Parathyroid adenoma (tissue), 2 donors: Measurements from ENCODE around the gene RFTN1.

Experiments used
- H2AFZ ChIP-seq: fragments of 300-600 bp; sonication (generic); one replicate; pipeline ENCODE4 v1.7.0; 2017; ENCODE audit warnings: antibody characterized with exemption, mild to moderate bottlenecking
- H3K27ac ChIP-seq: fragments of 300-600 bp; sonication (generic); one replicate; pipeline ENCODE4 v1.7.0; 2017
- H3K27me3 ChIP-seq: fragments of 300-600 bp; sonication (generic); one replicate; pipeline ENCODE4 v1.7.0; 2017; ENCODE audit warnings: low read length; ENCODE audit not compliant: control insufficient read depth, insufficient read depth
- H3K36me3 ChIP-seq: fragments of 300-600 bp; sonication (generic); one replicate; pipeline ENCODE4 v1.7.0; 2017; ENCODE audit warnings: low read length; ENCODE audit not compliant: control insufficient read depth, insufficient read depth
- H3K4me1 ChIP-seq: fragments of 300-600 bp; sonication (generic); one replicate; pipeline ENCODE4 v1.7.0; 2017; ENCODE audit warnings: control low read depth
- H3K4me2 ChIP-seq: fragments of 300-600 bp; sonication (generic); one replicate; pipeline ENCODE4 v1.7.0; 2017; ENCODE audit warnings: low read length
- H3K4me3 ChIP-seq: fragments of 300-600 bp; sonication (generic); one replicate; pipeline ENCODE4 v1.7.0; 2017; ENCODE audit warnings: low read depth, low read length
- H3K79me2 ChIP-seq: fragments of 300-600 bp; sonication (generic); one replicate; pipeline ENCODE4 v1.7.0; 2017; ENCODE audit warnings: control low read depth
- H3K9ac ChIP-seq: fragments of 300-600 bp; sonication (generic); one replicate; pipeline ENCODE4 v1.7.0; 2017; ENCODE audit warnings: mild to moderate bottlenecking
- H3K9me3 ChIP-seq: fragments of 300-600 bp; sonication (generic); one replicate; pipeline ENCODE4 v1.7.0; 2017; ENCODE audit warnings: low read length; ENCODE audit not compliant: control insufficient read depth
- CTCF ChIP-seq: fragments of 300-600 bp; sonication (generic); IDR thresholded peaks from one replicate; pipeline ENCODE4 v1.7.0; 2017; ENCODE audit warnings: antibody characterized with exemption, mild to moderate bottlenecking
- donor health status: primary hyperparathyroidism.

Gene RFTN1

DNA sequence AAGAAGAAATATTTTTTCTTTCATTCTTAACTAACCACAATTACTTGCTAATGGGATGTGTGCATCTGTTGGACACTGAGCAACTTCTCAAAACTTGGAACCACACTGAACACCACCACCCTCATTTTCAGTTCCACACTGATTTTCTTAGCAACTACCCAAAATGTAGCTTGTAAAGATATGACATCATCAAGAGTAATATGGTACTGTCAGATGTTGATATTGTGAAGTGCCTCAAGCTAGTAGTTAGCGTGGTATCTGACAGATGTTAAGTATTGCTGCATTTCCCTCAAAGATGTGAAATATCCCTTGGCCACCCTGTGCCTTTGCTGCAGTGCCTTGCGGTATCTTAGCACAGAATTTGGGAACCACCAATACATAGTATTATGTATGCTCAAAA lies 9.3 kb downstream of the RFTN1 start:
- Histone ChIP-seq H3K79me2 (no peaks in the 10 kb centered on the region), H3K36me3 (no peaks in the 10 kb centered on the region), H3K9ac (no peak overlapping the region), H3K4me2 (no peak overlapping the region), H3K27ac (no peak overlapping the region), H3K27me3 (no peaks in the 10 kb centered on the region), H2AFZ (no peak overlapping the region), H3K9me3 (no peaks in the 10 kb centered on the region), H3K4me3 (no peak overlapping the region), H3K4me1 (no peaks in the 10 kb centered on the region)
- no peak for TF ChIP-seq CTCF

DNA sequence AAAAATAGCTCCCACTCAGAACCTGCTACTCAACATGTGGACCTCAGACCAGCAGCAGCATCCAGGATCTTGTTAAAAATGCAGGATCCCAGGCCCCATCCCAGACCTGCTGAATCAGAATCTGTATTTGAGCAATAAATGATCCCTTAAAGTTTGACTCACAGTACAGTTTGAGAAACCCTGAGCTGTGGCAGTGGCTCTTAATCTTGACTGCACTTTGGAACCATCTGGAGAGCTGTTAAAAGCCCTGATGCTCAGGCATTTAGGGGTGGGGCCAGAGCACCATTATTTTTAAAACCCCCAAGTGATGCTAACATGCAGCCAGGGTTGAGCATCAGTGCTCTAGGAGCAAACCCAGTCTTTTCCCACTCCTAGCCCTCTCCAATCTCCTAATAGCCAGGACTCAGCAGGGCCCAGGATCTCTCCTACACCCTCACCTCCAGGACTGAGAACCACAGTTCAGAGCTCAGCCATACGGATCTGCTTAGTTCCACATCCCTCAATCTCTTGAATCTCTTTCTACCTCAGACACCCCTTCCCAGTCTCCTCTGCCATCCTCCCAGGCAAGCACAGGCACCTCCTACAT lies 10.2 kb downstream of the RFTN1 start:
- Histone ChIP-seq H3K79me2 (no peaks in the 10 kb centered on the region), H3K27ac (no peak overlapping the region), H3K27me3 (no peaks in the 10 kb centered on the region), H3K4me2 (no peak overlapping the region), H3K9me3 (no peaks in the 10 kb centered on the region), H3K36me3 (no peaks in the 10 kb centered on the region), H3K4me3 (no peak overlapping the region), H3K4me1 (no peaks in the 10 kb centered on the region), H2AFZ (no peak overlapping the region), H3K9ac (no peak overlapping the region)
- TF ChIP-seq CTCF = no peak

DNA sequence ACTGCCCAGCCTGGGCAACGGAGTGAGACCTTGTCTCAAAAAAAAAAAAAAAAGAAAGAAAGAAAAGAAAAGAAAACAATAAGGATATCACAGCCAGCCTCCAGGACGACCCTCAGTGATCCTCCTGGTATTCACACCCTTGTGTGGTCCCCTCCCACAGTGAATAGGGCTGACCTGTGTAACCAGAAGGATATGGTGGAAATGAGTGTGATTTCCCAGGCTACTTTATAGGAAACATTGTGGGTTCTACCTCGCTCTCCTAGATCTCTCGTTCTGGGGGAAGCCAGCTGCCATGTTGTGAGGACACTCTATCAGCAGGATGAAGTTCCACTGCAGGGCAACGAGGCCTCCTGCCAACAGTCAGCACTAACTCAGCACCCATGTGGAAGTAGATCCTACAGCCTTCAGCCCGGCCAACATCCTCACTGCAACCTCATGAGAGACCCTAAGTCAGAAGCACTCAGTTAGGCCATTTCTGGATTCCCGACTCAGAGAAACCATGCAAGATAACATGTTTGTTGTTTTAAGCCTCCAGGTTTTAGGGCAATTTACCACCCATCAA lies 11.1 kb downstream of the RFTN1 start:
- Histone ChIP-seq H3K79me2 (no peaks in the 10 kb centered on the region), H3K4me1 (no peaks in the 10 kb centered on the region), H3K27ac (no peak overlapping the region), H3K36me3 (no peaks in the 10 kb centered on the region), H3K4me2 (no peak overlapping the region), H3K9me3 (no peaks in the 10 kb centered on the region), H3K4me3 (no peak overlapping the region), H3K9ac (no peak overlapping the region), H3K27me3 (no peaks in the 10 kb centered on the region), H2AFZ (no peak overlapping the region)
- TF ChIP-seq CTCF = no peak

DNA sequence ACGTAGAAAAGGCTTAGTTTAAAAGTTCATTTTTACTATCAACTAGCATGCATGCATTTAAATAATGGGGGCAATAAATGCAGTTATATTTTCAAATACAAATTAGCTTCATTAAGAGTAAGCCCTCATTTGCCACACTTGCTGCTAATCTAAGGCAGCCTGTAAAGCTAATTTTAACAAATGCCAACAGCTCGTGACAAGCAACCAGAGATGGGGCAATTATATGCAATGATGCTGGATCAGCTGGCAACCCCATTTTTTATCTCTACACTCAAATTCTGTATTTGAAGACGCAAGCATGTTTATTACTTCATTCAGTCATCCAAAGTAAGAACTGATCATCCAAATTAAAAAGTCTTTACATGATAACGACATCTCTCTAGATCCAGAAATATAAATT lies 12.1 kb downstream of the RFTN1 start:
- no peak overlapping the region for H3K4me2 ChIP-seq
- no peaks in the 10 kb centered on the region for H3K9me3 ChIP-seq
- no peak for TF ChIP-seq CTCF
- H3K4me1 ChIP-seq = no peaks in the 10 kb centered on the region
- H3K27me3 ChIP-seq = no peaks in the 10 kb centered on the region
- no peaks in the 10 kb centered on the region for H3K79me2 ChIP-seq
- H3K36me3 ChIP-seq = no peaks in the 10 kb centered on the region
- no peak overlapping the region for H3K9ac ChIP-seq
- no peak overlapping the region for H3K27ac ChIP-seq
- no peak overlapping the region for H2AFZ ChIP-seq
- no peak overlapping the region for H3K4me3 ChIP-seq

DNA sequence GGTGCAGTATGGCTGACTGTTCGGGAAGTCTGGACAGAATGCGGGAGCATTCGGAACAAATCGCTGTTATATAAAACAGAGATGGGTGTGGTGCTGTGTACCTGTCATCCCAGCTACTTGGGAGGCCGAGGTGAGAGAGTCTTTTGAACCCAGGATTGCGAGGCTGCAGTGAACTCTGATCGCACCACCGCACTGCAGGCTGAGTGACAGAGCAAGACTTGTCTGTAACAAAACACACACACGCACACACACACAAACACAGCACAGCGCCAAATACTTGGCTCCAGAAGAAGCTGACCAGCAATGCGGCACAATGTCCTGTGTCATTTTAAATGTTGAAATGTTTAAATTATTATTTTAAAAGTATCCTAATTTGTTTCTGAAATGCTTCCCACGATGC lies 12.6 kb downstream of the RFTN1 start:
- no peak overlapping the region for H3K4me2 ChIP-seq
- no peaks in the 10 kb centered on the region for H3K36me3 ChIP-seq
- no peak overlapping the region for H3K4me3 ChIP-seq
- H3K79me2 ChIP-seq = no peaks in the 10 kb centered on the region
- no peak for TF ChIP-seq CTCF
- H3K9me3 ChIP-seq = no peaks in the 10 kb centered on the region
- H3K4me1 ChIP-seq = no peaks in the 10 kb centered on the region
- no peak overlapping the region for H3K9ac ChIP-seq
- H3K27ac ChIP-seq = no peak overlapping the region
- H2AFZ ChIP-seq = no peak overlapping the region
- no peaks in the 10 kb centered on the region for H3K27me3 ChIP-seq
